Heart right ventricle (tissue), 16 donors: ENCODE data around the gene CRYAA. TPM values are rescaled to one million over a fixed set of nuclear protein-coding genes. Genes with fewer than 3 reads are reported as not detected.
A peak's percentile ranks its signal among the peaks of the same experiment; 100 is the strongest.

ENCODE experiments used
- ATAC-seq, 8 donors: fragments of 200-7000 bp; cut with Tn5 transposase; one replicate each; pipeline ENCODE4 v1.9.1; 2020; ENCODE audit warnings: mild to moderate bottlenecking in 8 of 8, moderate library complexity in 8 of 8, moderate number of reproducible peaks in 1 of 8
- DNase-seq, 2 donors: peaks; one replicate each; pipeline ENCODE4 v3.0.0-alpha.2; 2020
- H3K27ac ChIP-seq, 10 donors: fragments of 200-600 bp; sonication (generic) in 2 of 10; one replicate each; pipeline versions ENCODE4 v1.5.0 to v1.8.0; 2020 to 2022; ENCODE audit warnings: mild to moderate bottlenecking in 3 of 10
- H3K27me3 ChIP-seq, 7 donors: fragments of 200-600 bp; one replicate each; pipeline ENCODE4 v1.8.0; 2021 to 2022; ENCODE audit warnings: mild to moderate bottlenecking in 2 of 7
- H3K36me3 ChIP-seq, 9 donors: fragments of 200-600 bp; sonication (generic) in 1 of 9; one replicate each; pipeline versions ENCODE4 v1.5.0 to v1.8.0; 2020 to 2022; ENCODE audit warnings: mild to moderate bottlenecking in 2 of 9
- H3K4me1 ChIP-seq, 9 donors: fragments of 200-600 bp; sonication (generic) in 1 of 9; one replicate each; pipeline versions ENCODE4 v1.5.0 to v1.8.0; 2020 to 2022; ENCODE audit warnings: mild to moderate bottlenecking in 4 of 9
- H3K4me3 ChIP-seq, 10 donors: fragments of 200-600 bp; sonication (generic) in 2 of 10; one replicate each; pipeline versions ENCODE4 v1.5.0 to v1.8.0; 2020 to 2022; ENCODE audit warnings: mild to moderate bottlenecking in 7 of 10, moderate library complexity in 2 of 10
- H3K9me3 ChIP-seq, 11 donors: fragments of 200-600 bp in 10 of 11; sonication (generic) in 2 of 11; one replicate each; pipeline versions ENCODE4 v1.5.0 to v1.8.0; 2013 to 2022; ENCODE audit warnings: mild to moderate bottlenecking in 2 of 11, control low read depth in 1 of 11, moderate library complexity in 1 of 11
- WGBS, 2 donors: extraction: QIAGEN DNeasy Blood & Tissue Kit; methylation state at CpG; one replicate each; pipeline ENCODE4 v1.1.7; 2013; ENCODE audit warnings: inconsistent platforms in 1 of 2; 5-methylcytosine and 5-hydroxymethylcytosine counted together
- intact Hi-C, 10 donors: fragments of 100-400 bp; cut with DNase I; formaldehyde crosslinking; loops; one replicate each; pipeline versions ENCODE4 v1.11.1 to v1.14.2; 2022
- polyA plus RNA-seq, 2 donors: library from polyadenylated mRNA; stranded (reverse); fragments of 200-250 nt; gene quantifications; one replicate each; pipeline ENCODE4 v1.2.3, GENCODE V29; 2013
- total RNA-seq, 10 donors: library from RNA; stranded (reverse); fragmentation: NEBNext Ultra II Directional in 3 of 10; extraction: Animal tissue kit (Norgen Biotek cat#: 25700) in 3 of 10; gene quantifications; one replicate each; pipeline versions ENCODE4 v1.2.1 to v1.2.4, GENCODE V29; 2021 to 2023
- TF ChIP-seq, protein P1 (sequence below), 9 donors: fragments of 200-600 bp; sonication (generic) in 2 of 9; IDR thresholded peaks; one replicate each; pipeline versions ENCODE4 v1.5.0 to v1.8.0; 2021 to 2022; ENCODE audit warnings: antibody characterized with exemption in 9 of 9, mild to moderate bottlenecking in 5 of 9, moderate library complexity in 1 of 9
- donor health status: Arrhythmogenic right ventricular cardiomyopathy.
- donor health status: ischemic (EF 13 %, LVEDD 7.1; RV severe dilation, severe dysfunction).
- donor health status: healthy with polysubstance abuse.
- donor health status: DM: no; HTN: yes; CAD: no.
- donor health status: DM: no; HTN: no; CAD: no.
- donor health status: ischemic (EF 25% LVEDD 6.9; RV normal size, moderate dysfunction).
- donor health status: ischemic (EF 25% LVEDD 5.7; RV mildly dilated, moderate dysfunction).
- donor health status: healthy.
- donor health status: DM: yes; HTN: yes; CAD: no.
- donor health status: Ischemic cardiomyopathy.
- donor health status: ischemic (EF 35%, LVEDD 5.7; RV mildly dilated, moderate dysfunction).
- donor health status: nonischemic (EF 11% LVEDD 7.7; RV severe dilation, severe dysfunction).
- donor health status: DM: yes; HTN: yes; CAD: no.
- donor health status: PGD.
- donor health status: ischemic (EF 29% LVEDD 5.4; RV normal size, mild dysfunction).
- donor health status: nonischemic (EF 23%, LVEDD 6.1; RV moderate dilation, normal function).

Gene CRYAA
- total and polyA plus RNA-seq, 12 donors = not detected

DNA sequence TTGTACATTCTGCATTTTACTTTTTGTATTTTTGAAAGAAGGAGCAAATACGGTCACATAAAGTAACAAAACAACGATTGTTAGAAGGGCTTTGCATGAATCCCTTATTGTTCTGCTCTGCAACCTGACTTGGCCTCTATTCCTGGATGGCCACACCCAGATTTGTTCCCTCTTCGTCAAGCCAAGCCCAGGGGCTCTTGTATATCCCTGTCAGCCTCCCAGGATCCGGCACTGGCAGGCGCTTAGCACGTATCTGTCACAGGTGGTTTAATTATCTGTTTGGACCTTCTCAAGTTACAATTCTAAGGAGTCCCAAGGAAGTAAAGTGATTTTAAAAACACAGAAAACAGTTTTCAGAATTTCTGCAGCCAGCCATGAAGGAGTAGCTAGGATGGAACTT is 28.0 kb downstream of the CRYAA start:
- no peaks in the 10 kb centered on the region for H3K36me3 ChIP-seq
- peak in 5 of 8 donors; percentile 14 to 69 (median 47) for ATAC-seq
- H3K27ac ChIP-seq = peak overlapping the region in 7 of 10 donors; percentile 5 to 51 (median 15)
- H3K4me3 ChIP-seq = no peak overlapping the region
- intact Hi-C loops = no loop called here
- no peak for DNase-seq
- TF ChIP-seq, protein P1, sequence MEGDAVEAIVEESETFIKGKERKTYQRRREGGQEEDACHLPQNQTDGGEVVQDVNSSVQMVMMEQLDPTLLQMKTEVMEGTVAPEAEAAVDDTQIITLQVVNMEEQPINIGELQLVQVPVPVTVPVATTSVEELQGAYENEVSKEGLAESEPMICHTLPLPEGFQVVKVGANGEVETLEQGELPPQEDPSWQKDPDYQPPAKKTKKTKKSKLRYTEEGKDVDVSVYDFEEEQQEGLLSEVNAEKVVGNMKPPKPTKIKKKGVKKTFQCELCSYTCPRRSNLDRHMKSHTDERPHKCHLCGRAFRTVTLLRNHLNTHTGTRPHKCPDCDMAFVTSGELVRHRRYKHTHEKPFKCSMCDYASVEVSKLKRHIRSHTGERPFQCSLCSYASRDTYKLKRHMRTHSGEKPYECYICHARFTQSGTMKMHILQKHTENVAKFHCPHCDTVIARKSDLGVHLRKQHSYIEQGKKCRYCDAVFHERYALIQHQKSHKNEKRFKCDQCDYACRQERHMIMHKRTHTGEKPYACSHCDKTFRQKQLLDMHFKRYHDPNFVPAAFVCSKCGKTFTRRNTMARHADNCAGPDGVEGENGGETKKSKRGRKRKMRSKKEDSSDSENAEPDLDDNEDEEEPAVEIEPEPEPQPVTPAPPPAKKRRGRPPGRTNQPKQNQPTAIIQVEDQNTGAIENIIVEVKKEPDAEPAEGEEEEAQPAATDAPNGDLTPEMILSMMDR (IDR thresholded peaks at IDR 0.05) = no peak
- 39 to 51% methylated on average over 6 of the region's 6 CpGs for WGBS, 2 donors
- H3K9me3 ChIP-seq = peaks cover 0 to 42% (median 20%) of the 10 kb centered on the region in 11 donors
- H3K4me1 ChIP-seq = peaks cover 8 to 43% (median 37%) of the 10 kb centered on the region in 9 donors
- H3K27me3 ChIP-seq = peaks cover 0 to 11% (median 0%) of the 10 kb centered on the region in 7 donors

DNA sequence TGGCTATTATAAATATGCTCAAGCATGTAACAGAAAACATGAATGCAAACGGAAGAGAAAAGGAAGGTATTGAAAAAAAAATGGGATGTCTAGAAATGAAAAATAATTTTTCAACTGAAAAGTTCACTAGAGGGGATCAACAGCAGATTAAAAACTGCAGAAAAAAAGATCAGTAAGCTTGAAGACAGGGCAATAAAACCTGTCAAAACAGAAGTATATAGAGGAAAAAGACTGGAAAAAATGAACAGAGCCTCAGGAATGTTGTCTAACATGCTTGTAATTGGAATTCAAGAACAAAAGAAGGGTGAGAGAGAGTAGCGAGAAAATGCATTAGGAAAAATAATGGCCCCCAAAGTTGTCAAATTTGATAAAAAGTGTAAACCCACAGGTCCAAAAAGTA is 29.6 kb downstream of the CRYAA start:
- H3K36me3 ChIP-seq = no peaks in the 10 kb centered on the region
- ATAC-seq (no peak), DNase-seq (no peak)
- no peak overlapping the region for H3K27ac ChIP-seq
- peaks cover 0 to 56% (median 30%) of the 10 kb centered on the region in 11 donors for H3K9me3 ChIP-seq
- H3K27me3 ChIP-seq = peaks cover 0 to 11% (median 0%) of the 10 kb centered on the region in 7 donors
- no peak overlapping the region for H3K4me3 ChIP-seq
- TF ChIP-seq, protein P1 (IDR thresholded peaks at IDR 0.05) = no peak
- intact Hi-C loops = no loop called here
- H3K4me1 ChIP-seq = peaks cover 8 to 43% (median 37%) of the 10 kb centered on the region in 9 donors
- 93 to 95% methylated on average over 2 of the region's 2 CpGs for WGBS, 2 donors

DNA sequence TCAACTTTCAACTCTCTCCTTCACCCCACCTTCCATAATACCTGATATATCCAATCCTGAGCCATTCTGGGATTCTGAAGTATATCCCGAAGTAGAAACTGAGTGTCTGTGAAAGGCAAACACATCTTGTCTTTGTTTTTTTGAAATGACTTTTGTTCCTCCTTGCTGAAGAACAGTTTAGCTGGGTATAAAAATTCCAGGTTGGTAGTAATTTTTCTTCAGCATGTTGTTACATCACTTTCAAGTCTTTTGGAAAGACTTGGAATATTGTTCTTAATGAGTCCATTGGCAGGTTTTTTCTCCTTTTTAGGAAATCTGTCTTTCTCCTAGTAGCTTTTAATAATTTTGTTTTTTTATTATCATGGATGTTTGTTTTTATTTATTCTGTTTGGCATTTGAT is 32.7 kb downstream of the CRYAA start:
- H3K36me3 ChIP-seq = no peaks in the 10 kb centered on the region
- peaks cover 0 to 56% (median 30%) of the 10 kb centered on the region in 11 donors for H3K9me3 ChIP-seq
- no peak for ATAC-seq
- no peak for DNase-seq
- intact Hi-C loops = no loop called here
- WGBS, 2 donors = 85 to 86% methylated on average over 1 of the region's 1 CpG
- H3K27me3 ChIP-seq = no peaks in the 10 kb centered on the region
- no peak overlapping the region for H3K4me3 ChIP-seq
- peaks cover 0 to 11% (median 7%) of the 10 kb centered on the region in 9 donors for H3K4me1 ChIP-seq
- TF ChIP-seq, protein P1 (IDR thresholded peaks at IDR 0.05) = no peak
- no peak overlapping the region for H3K27ac ChIP-seq

DNA sequence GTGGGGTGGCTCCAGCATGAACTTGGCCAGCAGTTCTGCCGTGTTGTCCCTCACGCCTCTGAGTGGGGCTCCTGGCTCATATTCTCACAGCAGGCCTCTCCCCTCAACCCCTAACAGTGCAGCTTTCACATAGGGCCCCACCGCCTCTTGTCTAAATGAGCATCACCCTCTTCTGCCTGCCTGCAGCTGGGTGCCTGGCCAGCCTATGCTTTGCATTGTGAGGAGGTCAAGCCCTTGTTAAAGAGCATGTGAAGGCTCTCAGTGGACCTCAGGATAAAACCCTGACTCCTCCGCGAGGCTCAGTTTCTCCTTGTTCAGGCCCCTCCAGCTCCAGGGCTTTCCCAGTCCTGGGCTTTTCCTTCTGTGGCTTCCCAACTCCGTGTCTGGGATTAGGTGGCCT is 34.8 kb downstream of the CRYAA start:
- intact Hi-C loops = no loop called here
- no peaks in the 10 kb centered on the region for H3K36me3 ChIP-seq
- DNase-seq (no peak), ATAC-seq (no peak)
- peaks cover 0 to 46% (median 25%) of the 10 kb centered on the region in 11 donors for H3K9me3 ChIP-seq
- H3K4me1 ChIP-seq = no peaks in the 10 kb centered on the region
- TF ChIP-seq, protein P1 (IDR thresholded peaks at IDR 0.05) = no peak
- no peak overlapping the region for H3K4me3 ChIP-seq
- 79 to 86% methylated on average over 6 of the region's 6 CpGs for WGBS, 2 donors
- peaks cover 0 to 7% (median 0%) of the 10 kb centered on the region in 7 donors for H3K27me3 ChIP-seq
- no peak overlapping the region for H3K27ac ChIP-seq
